Measurements from ENCODE around the gene BBS2.
A peak's percentile ranks its signal among the peaks of the same experiment; 100 is the strongest.

The BBS2 gene

GRCh38 chr16:56519459-56520250 is at the start of gene BBS2:
Gene BBS2 (minus strand): TSS chr16:56520024. CDS start chr16:56519862, 162 bp downstream.
- DNase-seq (ENCODE audit: low spot score): peak; percentile 97

- no peak for DNase-seq (ENCODE audit: low spot score)
These were observed 45.1 kb upstream of the BBS2 start, which contains the start of gene MT4 for GRCh38 chr16:56564793-56565477. Gene MT4 (plus strand): TSS chr16:56565073. CDS start chr16:56565129, 56 bp downstream.

GRCh38 chr16:56561126-56561525 is 41.3 kb upstream of the BBS2 start:
- no peak for DNase-seq (ENCODE audit: low spot score)

GRCh38 chr16:56560447-56560846 is 40.6 kb upstream of the BBS2 start:
- no peak for DNase-seq (ENCODE audit: low spot score)

- DNase-seq (ENCODE audit: low spot score): no peak
These were observed 39.3 kb upstream of the BBS2 start for GRCh38 chr16:56559109-56559508.

- DNase-seq (ENCODE audit: low spot score): peak; percentile 89
These were observed 38.4 kb upstream of the BBS2 start for GRCh38 chr16:56558024-56558747.

GRCh38 chr16:56554441-56554840 is 34.6 kb upstream of the BBS2 start:
- no peak for DNase-seq (ENCODE audit: low spot score)

GRCh38 chr16:56551796-56552738 is 32.2 kb upstream of the BBS2 start:
- no peak for DNase-seq (ENCODE audit: low spot score)

GRCh38 chr16:56549744-56550385 is 30.0 kb upstream of the BBS2 start:
- DNase-seq (ENCODE audit: low spot score): no peak

GRCh38 chr16:56549161-56549560 is 29.3 kb upstream of the BBS2 start:
- DNase-seq (ENCODE audit: low spot score): no peak

GRCh38 chr16:56547949-56548567 is 28.2 kb upstream of the BBS2 start:
- DNase-seq (ENCODE audit: low spot score): no peak

- DNase-seq (ENCODE audit: low spot score): peak; percentile 64
These were observed 27.5 kb upstream of the BBS2 start for GRCh38 chr16:56547120-56547948.

GRCh38 chr16:56542039-56542438 is 22.2 kb upstream of the BBS2 start:
- DNase-seq (ENCODE audit: low spot score): no peak

GRCh38 chr16:56539656-56540055 is 19.8 kb upstream of the BBS2 start:
- DNase-seq (ENCODE audit: low spot score): no peak

- DNase-seq (ENCODE audit: low spot score): no peak
These were observed 18.5 kb upstream of the BBS2 start for GRCh38 chr16:56538331-56538730.

GRCh38 chr16:56534847-56535383 is 15.1 kb upstream of the BBS2 start:
- no peak for DNase-seq (ENCODE audit: low spot score)

GRCh38 chr16:56532714-56533113 is 12.9 kb upstream of the BBS2 start:
- no peak for DNase-seq (ENCODE audit: low spot score)

GRCh38 chr16:56530872-56531271 is 11.0 kb upstream of the BBS2 start:
- DNase-seq (ENCODE audit: low spot score): no peak

- peak; percentile 62 for DNase-seq (ENCODE audit: low spot score)
These were observed 5.4 kb upstream of the BBS2 start for GRCh38 chr16:56525236-56525635.

GRCh38 chr16:56520251-56520577 is 390 bp upstream of the BBS2 start:
- no peak for DNase-seq (ENCODE audit: low spot score)
